ACC112 (cell line): ENCODE results near the gene ATG14.
"Not testable (repeated sequence)": the region's sequence is repeated elsewhere in the genome, so short reads cannot be mapped to it uniquely, and the experiment has no call there.

ENCODE experiments used
- H2AFZ ChIP-seq: fragments of 200-600 bp; sonication (generic); one replicate; pipeline ENCODE4 v1.6.0; 2017; ENCODE audit warnings: antibody characterized with exemption, low read length; ENCODE audit not compliant: unreplicated experiment
- H3K27ac ChIP-seq: fragments of 200-600 bp; sonication (generic); 2 replicates; pipeline ENCODE4 v1.5.1; 2014; ENCODE audit warnings: low read depth, mild to moderate bottlenecking, antibody characterized with exemption, low read length, moderate library complexity
- H3K27me3 ChIP-seq: fragments of 200-600 bp; sonication (generic); 2 replicates; pipeline ENCODE4 v1.6.1; 2014; ENCODE audit warnings: mild to moderate bottlenecking, antibody characterized with exemption, low read length, moderate library complexity, mixed read lengths; ENCODE audit not compliant: insufficient read depth
- H3K36me3 ChIP-seq: fragments of 200-600 bp; sonication (generic); 2 replicates; pipeline ENCODE4 v1.6.1; 2016; ENCODE audit warnings: mild to moderate bottlenecking, antibody characterized with exemption, low read length, moderate library complexity, mixed read lengths; ENCODE audit not compliant: insufficient read depth
- H3K4me1 ChIP-seq: fragments of 200-600 bp; sonication (generic); one replicate; pipeline ENCODE4 v1.6.1; 2016; ENCODE audit warnings: low read length, mixed read lengths; ENCODE audit not compliant: insufficient read depth, unreplicated experiment, control insufficient read depth
- H3K4me3 ChIP-seq: fragments of 200-600 bp; sonication (generic); 2 replicates; pipeline ENCODE4 v1.5.1; 2014; ENCODE audit warnings: mild to moderate bottlenecking, low read depth, low read length
- H3K79me2 ChIP-seq: fragments of 200-600 bp; sonication (generic); one replicate; pipeline ENCODE4 v1.6.0; 2016; ENCODE audit warnings: low read length; ENCODE audit not compliant: control insufficient read depth, unreplicated experiment, insufficient read depth

Gene ATG14

GRCh38 chr14:55387121-55387520, 24.5 kb downstream of the ATG14 start:
- H3K36me3 ChIP-seq, result peaks cover 20% of the 10 kb centered on the region
- H3K27me3 ChIP-seq, result no peaks in the 10 kb centered on the region
- peaks cover 31% of the 10 kb centered on the region for H3K4me1 ChIP-seq
- no peaks in the 10 kb centered on the region for H3K79me2 ChIP-seq
- no peak overlapping the region for H2AFZ ChIP-seq
- H3K4me3 ChIP-seq, result no peak overlapping the region
- no peak overlapping the region for H3K27ac ChIP-seq

GRCh38 chr14:55386037-55386808, 25.4 kb downstream of the ATG14 start:
- H3K79me2 ChIP-seq, result no peaks in the 10 kb centered on the region
- H3K4me3 ChIP-seq, result no peak overlapping the region
- peaks cover 19% of the 10 kb centered on the region for H3K36me3 ChIP-seq
- H3K4me1 ChIP-seq, result peaks cover 31% of the 10 kb centered on the region
- H2AFZ ChIP-seq, result no peak overlapping the region
- no peaks in the 10 kb centered on the region for H3K27me3 ChIP-seq
- H3K27ac ChIP-seq, result no peak overlapping the region

GRCh38 chr14:55384536-55384935, 27.1 kb downstream of the ATG14 start:
- Histone ChIP-seq H3K4me1 (peaks cover 27% of the 10 kb centered on the region), H3K27ac (no peak overlapping the region), H3K27me3 (no peaks in the 10 kb centered on the region), H3K36me3 (peaks cover 12% of the 10 kb centered on the region), H3K4me3 (no peak overlapping the region), H3K79me2 (no peaks in the 10 kb centered on the region), H2AFZ (no peak overlapping the region)

- H3K36me3 ChIP-seq, result peaks cover 12% of the 10 kb centered on the region; the same call in 1 of the 2 replicates
Observed at GRCh38 chr14:55383541-55384140, 28.0 kb downstream of the ATG14 start.

GRCh38 chr14:55383056-55383466, 28.6 kb downstream of the ATG14 start:
- Histone ChIP-seq H3K36me3 (peaks cover 12% of the 10 kb centered on the region; the same call in 1 of the 2 replicates), H3K4me1 (peaks cover 12% of the 10 kb centered on the region)
- H3K4me3 ChIP-seq, H3K79me2 ChIP-seq, H2AFZ ChIP-seq, H3K27me3 ChIP-seq, H3K27ac ChIP-seq: not testable (repeated sequence)

More at GRCh38 chr14:55383541-55384140, 28.0 kb downstream of the ATG14 start:
- H3K27me3 ChIP-seq, result no peaks in the 10 kb centered on the region
- no peaks in the 10 kb centered on the region for H3K79me2 ChIP-seq
- no peak overlapping the region for H2AFZ ChIP-seq
- H3K27ac ChIP-seq, result no peak overlapping the region
- no peak overlapping the region for H3K4me3 ChIP-seq
- peaks cover 18% of the 10 kb centered on the region for H3K4me1 ChIP-seq

GRCh38 chr14:55382483-55382882, 29.1 kb downstream of the ATG14 start:
- no peaks in the 10 kb centered on the region for H3K79me2 ChIP-seq
- no peak overlapping the region for H3K4me3 ChIP-seq
- H3K4me1 ChIP-seq, result peaks cover 11% of the 10 kb centered on the region
- no peak overlapping the region for H2AFZ ChIP-seq
- peaks cover 12% of the 10 kb centered on the region; the same call in 1 of the 2 replicates for H3K36me3 ChIP-seq
- H3K27ac ChIP-seq, result no peak overlapping the region
- H3K27me3 ChIP-seq, result no peaks in the 10 kb centered on the region

GRCh38 chr14:55381561-55381960, 30.1 kb downstream of the ATG14 start:
- Histone ChIP-seq H3K79me2 (no peaks in the 10 kb centered on the region), H3K4me1 (peaks cover 11% of the 10 kb centered on the region), H3K27ac (no peak overlapping the region), H3K36me3 (peaks cover 12% of the 10 kb centered on the region; the same call in 1 of the 2 replicates), H3K4me3 (no peak overlapping the region), H3K27me3 (no peaks in the 10 kb centered on the region), H2AFZ (no peak overlapping the region)

GRCh38 chr14:55381040-55381439, 30.6 kb downstream of the ATG14 start:
- no peak overlapping the region for H3K27ac ChIP-seq
- no peaks in the 10 kb centered on the region for H3K79me2 ChIP-seq
- peaks cover 12% of the 10 kb centered on the region; the same call in 1 of the 2 replicates for H3K36me3 ChIP-seq
- no peaks in the 10 kb centered on the region for H3K27me3 ChIP-seq
- peaks cover 11% of the 10 kb centered on the region for H3K4me1 ChIP-seq
- no peak overlapping the region for H2AFZ ChIP-seq
- H3K4me3 ChIP-seq, result no peak overlapping the region

- Histone ChIP-seq H3K4me3 (no peak overlapping the region), H3K36me3 (0 out of 2 replicates have a peak, but pooled peaks cover 12% of the 10 kb centered on the region), H3K27ac (no peak overlapping the region), H3K4me1 (no peaks in the 10 kb centered on the region), H3K27me3 (no peaks in the 10 kb centered on the region), H3K79me2 (no peaks in the 10 kb centered on the region), H2AFZ (no peak overlapping the region)
Observed at GRCh38 chr14:55377236-55377635, 34.4 kb downstream of the ATG14 start.

- Histone ChIP-seq H3K4me3 (no peak overlapping the region), H3K36me3 (0 out of 2 replicates have a peak, but pooled peaks cover 9% of the 10 kb centered on the region), H2AFZ (no peak overlapping the region), H3K4me1 (no peaks in the 10 kb centered on the region), H3K27me3 (no peaks in the 10 kb centered on the region), H3K27ac (no peak overlapping the region), H3K79me2 (no peaks in the 10 kb centered on the region)
Observed at GRCh38 chr14:55374771-55375170, 36.9 kb downstream of the ATG14 start.
